Karpas-422 (cell line): Measurements from ENCODE around the gene LELP1. TPM values are rescaled to one million over a fixed set of nuclear protein-coding genes. Genes with fewer than 3 reads are reported as not detected.
"Not testable (repeated sequence)": the region's sequence is repeated elsewhere in the genome, so short reads cannot be mapped to it uniquely, and the experiment has no call there.

Experiments
- DNase-seq: peaks from one replicate; pipeline ENCODE4 v3.0.0-alpha.2; 2015
- H2AFZ ChIP-seq: fragments of 200-600 bp; sonication (generic); 2 replicates; pipeline ENCODE4 v1.6.1; 2014; ENCODE audit warnings: antibody characterized with exemption, low read length, mixed read lengths
- H3K27ac ChIP-seq: fragments of 200-600 bp; sonication (generic); 2 replicates; pipeline ENCODE4 v1.5.1; 2014; ENCODE audit warnings: mild to moderate bottlenecking, low read length, moderate library complexity
- H3K27me3 ChIP-seq: fragments of 200-600 bp; sonication (generic); 2 replicates; pipeline ENCODE4 v1.6.1; 2014; ENCODE audit warnings: low read length, mixed read lengths
- H3K36me3 ChIP-seq: fragments of 200-600 bp; sonication (generic); 2 replicates; pipeline ENCODE4 v1.6.1; 2014; ENCODE audit warnings: low read length, mixed read lengths; ENCODE audit not compliant: insufficient read depth
- H3K4me1 ChIP-seq: fragments of 200-600 bp; sonication (generic); 2 replicates; pipeline ENCODE4 v1.6.1; 2014; ENCODE audit warnings: mild to moderate bottlenecking, low read length, mixed read lengths
- H3K4me2 ChIP-seq: fragments of 200-600 bp; sonication (generic); 2 replicates; pipeline ENCODE4 v1.6.1; 2014; ENCODE audit warnings: low read length, low read depth, mild to moderate bottlenecking; ENCODE audit not compliant: poor library complexity, severe bottlenecking
- H3K4me3 ChIP-seq: fragments of 200-600 bp; sonication (generic); 2 replicates; pipeline ENCODE4 v1.5.1; 2014; ENCODE audit warnings: mild to moderate bottlenecking, antibody characterized with exemption, low read length, mixed read lengths
- H3K79me2 ChIP-seq: fragments of 200-600 bp; sonication (generic); 2 replicates; pipeline ENCODE4 v1.6.1; 2014; ENCODE audit warnings: mild to moderate bottlenecking, low read length, mixed read lengths
- H3K9ac ChIP-seq: fragments of 200-600 bp; sonication (generic); 2 replicates; pipeline ENCODE4 v1.6.0; 2014; ENCODE audit warnings: low read length
- H3K9me2 ChIP-seq: fragments of 200-600 bp; sonication (generic), shearing (Covaris generic); replicated peaks from 2 replicates; pipeline ENCODE4 v1.6.0; 2014; ENCODE audit warnings: mild to moderate bottlenecking, low read length, moderate library complexity; ENCODE audit not compliant: insufficient read depth
- H3K9me3 ChIP-seq: fragments of 300-700, 200-600 bp; sonication (generic); 2 replicates; pipeline ENCODE4 v1.6.1; 2014; ENCODE audit warnings: low read length, mixed read lengths
- H4K20me1 ChIP-seq: fragments of 200-600 bp; sonication (generic); 2 replicates; pipeline ENCODE4 v1.6.1; 2014; ENCODE audit warnings: mild to moderate bottlenecking, antibody characterized with exemption, low read length, low read depth; ENCODE audit not compliant: insufficient read depth
- total RNA-seq: library from RNA; depleted of rRNA; stranded (reverse); fragments of >200 nt; shearing (Covaris generic); gene quantifications from 2 replicates; pipeline ENCODE4 v1.2.3, GENCODE V29; 2014; ENCODE audit warnings: low replicate concordance

LELP1 gene
- total RNA-seq, 1 experiment from 2014 or later = not detected

GRCh38 chr1:153217744-153218416, 14.7 kb downstream of the LELP1 start:
- no peaks in the 10 kb centered on the region for H3K27me3 ChIP-seq

DNA sequence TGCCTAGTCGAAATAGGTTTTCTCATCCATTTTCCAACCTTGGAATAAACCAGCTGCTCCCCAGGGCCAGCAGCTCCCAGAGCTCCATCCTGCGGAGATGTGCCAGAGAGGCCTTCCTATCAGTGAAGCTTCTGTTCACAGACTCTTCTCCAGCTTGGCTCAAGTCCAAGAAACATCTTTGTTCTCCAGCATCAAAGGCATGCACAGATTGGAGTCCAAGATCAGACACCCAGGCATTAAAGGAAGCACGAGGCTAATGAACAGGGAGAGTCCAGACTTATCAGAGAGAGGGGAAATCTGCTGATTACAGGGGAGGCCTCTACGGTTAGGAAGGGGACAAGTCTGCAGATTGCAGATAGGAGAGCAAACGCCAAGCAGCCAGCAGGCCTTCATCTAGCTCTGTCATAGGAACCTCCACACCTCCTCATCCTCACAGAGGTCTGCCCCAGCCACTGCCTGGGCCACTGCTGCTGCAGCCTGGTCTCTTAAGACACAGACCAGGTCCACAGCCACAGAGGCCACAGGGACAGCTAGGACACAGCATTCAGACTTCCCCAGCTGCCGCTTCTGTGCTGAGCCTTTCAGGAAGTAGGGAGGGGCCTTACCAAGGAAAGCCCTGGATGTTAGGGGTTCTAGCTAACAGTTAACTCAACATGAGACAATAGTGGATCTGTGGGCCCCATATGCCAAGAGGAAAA, 17.5 kb downstream of the LELP1 start:
- Histone ChIP-seq H3K27ac (no peak overlapping the region), H3K36me3 (no peaks in the 10 kb centered on the region), H3K4me2 (no peak overlapping the region), H3K27me3 (no peaks in the 10 kb centered on the region), H3K4me1 (no peaks in the 10 kb centered on the region), H3K9ac (no peak overlapping the region), H3K4me3 (no peak overlapping the region), H2AFZ (no peak overlapping the region), H4K20me1 (no peaks in the 10 kb centered on the region), H3K79me2 (no peaks in the 10 kb centered on the region), H3K9me3 (no peaks in the 10 kb centered on the region), H3K9me2 (no peaks in the 10 kb centered on the region)
- DNase-seq = no peak

More at GRCh38 chr1:153217744-153218416, 14.7 kb downstream of the LELP1 start:
- H3K9ac ChIP-seq = no peak overlapping the region
- no peak for DNase-seq
- H3K36me3 ChIP-seq = no peaks in the 10 kb centered on the region
- no peaks in the 10 kb centered on the region for H3K4me1 ChIP-seq
- no peaks in the 10 kb centered on the region for H3K9me2 ChIP-seq
- H2AFZ ChIP-seq = no peak overlapping the region
- H3K9me3 ChIP-seq = no peaks in the 10 kb centered on the region
- H3K4me2 ChIP-seq = no peak overlapping the region
- H3K4me3 ChIP-seq = no peak overlapping the region
- H3K27ac ChIP-seq = no peak overlapping the region
- no peaks in the 10 kb centered on the region for H3K79me2 ChIP-seq
- no peaks in the 10 kb centered on the region for H4K20me1 ChIP-seq

GRCh38 chr1:153223040-153223891, 20.0 kb downstream of the LELP1 start:
- H3K27ac ChIP-seq, H3K27me3 ChIP-seq, H3K4me2 ChIP-seq: not testable (repeated sequence)

GRCh38 chr1:153227810-153228209, 24.6 kb downstream of the LELP1 start:
- no peaks in the 10 kb centered on the region for H3K36me3 ChIP-seq
- H3K9me2 ChIP-seq = no peaks in the 10 kb centered on the region
- no peaks in the 10 kb centered on the region for H3K4me1 ChIP-seq
- no peak for DNase-seq
- H4K20me1 ChIP-seq = 0 out of 2 replicates have a peak, but pooled peaks cover 2% of the 10 kb centered on the region
- H3K4me3 ChIP-seq = no peak overlapping the region
- no peaks in the 10 kb centered on the region for H3K9me3 ChIP-seq
- H3K4me2 ChIP-seq = no peak overlapping the region
- no peak overlapping the region for H3K27ac ChIP-seq
- H2AFZ ChIP-seq = no peak overlapping the region
- H3K79me2 ChIP-seq = no peaks in the 10 kb centered on the region
- no peaks in the 10 kb centered on the region for H3K27me3 ChIP-seq
- no peak overlapping the region for H3K9ac ChIP-seq

More at GRCh38 chr1:153223040-153223891, 20.0 kb downstream of the LELP1 start:
- not testable (repeated sequence) for H3K4me3 ChIP-seq, H3K9ac ChIP-seq, H2AFZ ChIP-seq, H3K9me2 ChIP-seq, H4K20me1 ChIP-seq, H3K4me1 ChIP-seq, H3K36me3 ChIP-seq, H3K9me3 ChIP-seq, H3K79me2 ChIP-seq
- peak; percentile 82 for DNase-seq

- Histone ChIP-seq H4K20me1 (0 out of 2 replicates have a peak, but pooled peaks cover 2% of the 10 kb centered on the region), H3K27ac (no peak overlapping the region), H3K9me3 (no peaks in the 10 kb centered on the region), H3K4me2 (no peak overlapping the region), H3K4me1 (no peaks in the 10 kb centered on the region), H3K79me2 (no peaks in the 10 kb centered on the region), H3K36me3 (no peaks in the 10 kb centered on the region), H3K9ac (no peak overlapping the region), H2AFZ (no peak overlapping the region), H3K27me3 (no peaks in the 10 kb centered on the region), H3K9me2 (no peaks in the 10 kb centered on the region), H3K4me3 (no peak overlapping the region)
- no peak for DNase-seq
Measured at GRCh38 chr1:153228491-153228890, 25.3 kb downstream of the LELP1 start.

- not testable (repeated sequence) for H3K27me3 ChIP-seq, H3K27ac ChIP-seq, H2AFZ ChIP-seq, H3K9me3 ChIP-seq, H3K4me3 ChIP-seq, H3K4me1 ChIP-seq, H3K36me3 ChIP-seq, H3K9me2 ChIP-seq, H4K20me1 ChIP-seq, H3K79me2 ChIP-seq, H3K4me2 ChIP-seq, H3K9ac ChIP-seq
- DNase-seq = peak; percentile 73
Measured at GRCh38 chr1:153229076-153229829, 26.0 kb downstream of the LELP1 start.

- H4K20me1 ChIP-seq = 0 out of 2 replicates have a peak, but pooled peaks cover 2% of the 10 kb centered on the region
- no peak overlapping the region for H2AFZ ChIP-seq
- no peak overlapping the region for H3K27ac ChIP-seq
- no peaks in the 10 kb centered on the region for H3K36me3 ChIP-seq
- H3K4me3 ChIP-seq = no peak overlapping the region
- no peak overlapping the region for H3K9ac ChIP-seq
- no peaks in the 10 kb centered on the region for H3K9me2 ChIP-seq
- no peaks in the 10 kb centered on the region for H3K9me3 ChIP-seq
- no peaks in the 10 kb centered on the region for H3K27me3 ChIP-seq
- H3K4me1 ChIP-seq = no peaks in the 10 kb centered on the region
- DNase-seq = no peak
- H3K79me2 ChIP-seq = no peaks in the 10 kb centered on the region
- H3K4me2 ChIP-seq = no peak overlapping the region
Measured at GRCh38 chr1:153231363-153231762, 28.1 kb downstream of the LELP1 start.
